ENCODE data around the gene RAE1. TPM values are rescaled to one million over a fixed set of nuclear protein-coding genes. Genes with fewer than 3 reads are reported as not detected.

The RAE1 gene
- total and polyA plus RNA-seq, 2 of the 8 experiments (the other 6 are each of a cell fraction or from before 2014, with no cell fraction given), result 35.9 to 44.9 TPM

- Histone ChIP-seq H4K91ac (replicated peaks; ENCODE audit: insufficient read length, low read length) (no peak overlapping the region), H2BK5ac (ENCODE audit: low read depth, low read length) (no peak overlapping the region), H3K4me1 (replicated peaks in 1 of 4; ENCODE audit: control insufficient read depth in 3 of 4, insufficient read depth in 4 of 4, low read length in 3 of 4) (no peaks in the 10 kb centered on the region), H3K4me2 (ENCODE audit: insufficient read depth in 1 of 2, low read depth in 2 of 2, low read length in 2 of 2) (no peak overlapping the region), H3K23ac (ENCODE audit: insufficient read length) (no peak overlapping the region), H2AFZ (ENCODE audit: low read length) (no peak overlapping the region), H2AK5ac (ENCODE audit: low read depth, low read length) (no peak overlapping the region), H3K4ac (replicated peaks; ENCODE audit: insufficient read length, low read depth, low read length) (no peak overlapping the region), H2BK20ac (ENCODE audit: low read length) (no peak overlapping the region), H3K56ac (replicated peaks; ENCODE audit: insufficient read length, low read depth, low read length) (no peak overlapping the region), H4K5ac (ENCODE audit: insufficient read length, low read depth, low read length) (no peak overlapping the region), H3K9ac (replicated peaks in 1 of 4; ENCODE audit: extremely low read depth in 1 of 4, low read depth in 3 of 4, low read length in 3 of 4) (no peak overlapping the region), H3K27ac (ENCODE audit: low read depth, low read length) (no peak overlapping the region), H2BK12ac (ENCODE audit: low read depth, low read length) (no peak overlapping the region), H3K18ac (ENCODE audit: extremely low read depth, low read length) (no peak overlapping the region), H3K36me3 (ENCODE audit: control insufficient read depth in 2 of 4, insufficient read depth in 4 of 4, low read length in 3 of 4) (peaks cover 2 to 33% (median 16%) of the 10 kb centered on the region in 4 experiments; a peak in 6 of 8 replicates), H3K27me3 (replicated peaks in 1 of 4; ENCODE audit: control insufficient read depth in 3 of 4, extremely low read depth in 1 of 4, insufficient read depth in 3 of 4, low read length in 3 of 4) (no peaks in the 10 kb centered on the region), H3K14ac (ENCODE audit: insufficient read length) (no peak overlapping the region), H3K9me3 (ENCODE audit: insufficient read depth in 2 of 2, low read depth in 1 of 2, low read length in 1 of 2) (no peaks in the 10 kb centered on the region), H3K23me2 (ENCODE audit: low read depth, low read length) (no peaks in the 10 kb centered on the region), H2BK15ac (ENCODE audit: low read length) (no peak overlapping the region), H3K79me1 (ENCODE audit: low read depth, low read length) (no peaks in the 10 kb centered on the region), H4K20me1 (replicated peaks in 1 of 2; ENCODE audit: control insufficient read depth in 1 of 2, insufficient read depth in 2 of 2, low read length in 2 of 2) (peaks cover 11 to 23% of the 10 kb centered on the region in 2 experiments), H2BK120ac (replicated peaks; ENCODE audit: low read depth, low read length) (no peak overlapping the region), H4K8ac (ENCODE audit: extremely low read depth, insufficient read depth, low read length) (peak overlapping the region; percentile 29; the same call in 1 of the 2 replicates), H3K4me3 (ENCODE audit: extremely low read depth in 1 of 4, insufficient read depth in 2 of 4, low read depth in 3 of 4, low read length in 4 of 4) (no peak overlapping the region), H3K79me2 (ENCODE audit: control insufficient read depth in 1 of 2, insufficient read depth in 2 of 2, low read length in 2 of 2) (no peaks in the 10 kb centered on the region; a peak in 1 of 4 replicates)
- POLR2A ChIA-PET (ENCODE audit: partially characterized antibody), result interaction anchor here (0.9 to 2.0 kb wide), 5 partner anchors 8 to 52 kb away, joined by 3 to 8 read pairs (median 3); no protein-coding TSS in a partner anchor
- FAIRE-seq, result no peak
- no peak for DNase-seq (ENCODE audit: low read depth in 1 of 2, low spot score in 2 of 2)
- WGBS, 2 experiments (ENCODE audit: extremely low coverage in 1 of 2, insufficient coverage in 1 of 2, insufficient read length in 1 of 2, insufficient replicate concordance in 2 of 2, low coverage in 1 of 2, low lambda C conversion rate in 2 of 2, missing lambda C conversion rate in 1 of 2), result 90% methylated on average over 14 of the region's 14 CpGs; no CpG with 5 or more reads in 1 of the 2 experiments
- CTCF ChIA-PET (ENCODE audit: partially characterized antibody), result interaction anchor here (0.8 to 4.2 kb wide), 7 partner anchors 9 to 86 kb away, joined by 3 to 18 read pairs (median 3); no protein-coding TSS in a partner anchor
- no peak for TF ChIP-seq NANOG (IDR thresholded peaks at IDR 0.05; ENCODE audit: insufficient read depth, low read depth, low read length, poor library complexity, severe bottlenecking)
- TF ChIP-seq POLR2AphosphoS5 (IDR thresholded peaks at IDR 0.05; ENCODE audit: low read depth, low read length), result peak; percentile 19; the same call in 1 of the 2 replicates
- no peak for TF ChIP-seq FOSL1 (IDR thresholded peaks at IDR 0.05; ENCODE audit: insufficient read depth, low read depth, low read length)
- TF ChIP-seq BCL11A (IDR thresholded peaks at IDR 0.05; ENCODE audit: low read depth in 2 of 2, low read length in 2 of 2), result no peak
These were observed 58.8 kb downstream of the RAE1 start for GRCh38 chr20:57409672-57410397.

Data from H1 (cell line).